RWPE2 (cell line): Measurements from ENCODE around the gene SERPINB6.

Source experiments
- ATAC-seq: fragments of 200-7000 bp; cut with Tn5 transposase; 3 replicates; pipeline ENCODE4 v1.9.1; 2021; ENCODE audit warnings: low read depth
- DNase-seq: peaks from one replicate; pipeline ENCODE4 v3.0.0-alpha.2; 2020; ENCODE audit warnings: low spot score
- H3K27ac ChIP-seq: fragments of 450-650 bp; 2 replicates; pipeline ENCODE4 v1.5.1; 2017; ENCODE audit warnings: mild to moderate bottlenecking; ENCODE audit not compliant: poor library complexity, severe bottlenecking
- H3K27me3 ChIP-seq: fragments of 250-450 bp; sonication (Bioruptor Pico); 2 replicates; pipeline ENCODE4 v1.5.1; 2021; ENCODE audit warnings: mild to moderate bottlenecking, moderate library complexity; ENCODE audit not compliant: insufficient read depth, poor library complexity, severe bottlenecking
- H3K36me3 ChIP-seq: fragments of 250-450 bp; sonication (Bioruptor Pico); 2 replicates; pipeline ENCODE4 v1.5.1; 2020; ENCODE audit warnings: low read depth, mild to moderate bottlenecking, moderate library complexity
- H3K4me1 ChIP-seq: fragments of 250-450 bp; sonication (Bioruptor Pico); 2 replicates; pipeline ENCODE4 v1.5.1; 2021; ENCODE audit warnings: mild to moderate bottlenecking, moderate library complexity; ENCODE audit not compliant: insufficient read depth, poor library complexity, severe bottlenecking
- H3K4me3 ChIP-seq: fragments of 250-450 bp; sonication (Bioruptor Pico); 2 replicates; pipeline ENCODE4 v1.5.1; 2021; ENCODE audit warnings: mild to moderate bottlenecking, moderate library complexity; ENCODE audit not compliant: severe bottlenecking
- H3K9me3 ChIP-seq: fragments of 250-450 bp; sonication (Bioruptor Pico); 2 replicates; pipeline ENCODE4 v1.5.1; 2021; ENCODE audit warnings: mild to moderate bottlenecking, moderate library complexity; ENCODE audit not compliant: severe bottlenecking
- CTCF ChIP-seq: fragments of 450-650 bp; IDR thresholded peaks from one replicate; pipeline ENCODE4 v1.5.1; 2017; ENCODE audit warnings: mild to moderate bottlenecking, moderate library complexity; ENCODE audit not compliant: poor library complexity, severe bottlenecking

SERPINB6 gene

GRCh38 chr6:2949536-2950083 is 21.8 kb downstream of the SERPINB6 start:
- Histone ChIP-seq H3K36me3 (peaks cover 31% of the 10 kb centered on the region), H3K4me3 (no peak overlapping the region), H3K9me3 (no peaks in the 10 kb centered on the region), H3K27me3 (no peaks in the 10 kb centered on the region), H3K4me1 (no peaks in the 10 kb centered on the region), H3K27ac (no peak overlapping the region)
- TF ChIP-seq CTCF, result no peak
- DNase-seq (no peak), ATAC-seq (no peak)

GRCh38 chr6:2949121-2949520 is 22.2 kb downstream of the SERPINB6 start:
- H3K36me3 ChIP-seq, result peaks cover 29% of the 10 kb centered on the region
- DNase-seq (no peak), ATAC-seq (no peak)
- no peaks in the 10 kb centered on the region for H3K27me3 ChIP-seq
- TF ChIP-seq CTCF, result no peak
- H3K4me1 ChIP-seq, result no peaks in the 10 kb centered on the region
- H3K9me3 ChIP-seq, result no peaks in the 10 kb centered on the region
- no peak overlapping the region for H3K27ac ChIP-seq
- no peak overlapping the region for H3K4me3 ChIP-seq

- no peaks in the 10 kb centered on the region for H3K27me3 ChIP-seq
Observed at GRCh38 chr6:2948228-2949025, 22.9 kb downstream of the SERPINB6 start.

GRCh38 chr6:2947445-2947844 is 23.9 kb downstream of the SERPINB6 start:
- Histone ChIP-seq H3K4me1 (no peaks in the 10 kb centered on the region), H3K27me3 (no peaks in the 10 kb centered on the region)
- no peak for ATAC-seq

More at GRCh38 chr6:2948228-2949025, 22.9 kb downstream of the SERPINB6 start:
- Histone ChIP-seq H3K27ac (no peak overlapping the region), H3K4me1 (no peaks in the 10 kb centered on the region), H3K4me3 (no peak overlapping the region), H3K36me3 (peaks cover 27% of the 10 kb centered on the region), H3K9me3 (no peaks in the 10 kb centered on the region)
- TF ChIP-seq CTCF, result no peak
- DNase-seq (no peak), ATAC-seq (no peak)

More at GRCh38 chr6:2947445-2947844, 23.9 kb downstream of the SERPINB6 start:
- Histone ChIP-seq H3K36me3 (peaks cover 18% of the 10 kb centered on the region), H3K27ac (no peak overlapping the region), H3K9me3 (no peaks in the 10 kb centered on the region), H3K4me3 (no peak overlapping the region)
- no peak for DNase-seq
- no peak for TF ChIP-seq CTCF
